Stimulated activated naive CD8-positive, alpha-beta T cell treated with anti-CD3 and anti-CD28 coated beads, Interleukin-15, amount 100 ng/mL, for 72 hours (primary cell): ENCODE measurements around the gene MAPKAP1.

Source experiments
- ATAC-seq: fragments of 150-1000 bp; cut with Tn5 transposase; 2 replicates; pipeline ENCODE4 v1.10.0; 2021; ENCODE audit warnings: mild to moderate bottlenecking, moderate library complexity
- DNase-seq, 2 donors: peaks; one replicate each; pipeline ENCODE4 v3.0.0; 2021 to 2022
- H3K27ac Mint-ChIP-seq, 2 donors: one replicate each; pipeline ENCODE4 v1.8.0; 2022; ENCODE audit warnings: mild to moderate bottlenecking in 2 of 2, mixed read lengths in 2 of 2, moderate library complexity in 2 of 2
- H3K27me3 Mint-ChIP-seq: one replicate; pipeline ENCODE4 v1.8.0; 2022; ENCODE audit warnings: mixed read lengths
- H3K4me1 Mint-ChIP-seq: one replicate; pipeline ENCODE4 v1.8.0; 2022; ENCODE audit warnings: mild to moderate bottlenecking, mixed read lengths
- H3K4me3 Mint-ChIP-seq, 2 donors: one replicate each; pipeline ENCODE4 v1.8.0; 2022; ENCODE audit warnings: mild to moderate bottlenecking in 2 of 2, mixed read lengths in 2 of 2, moderate library complexity in 1 of 2
- H3K9me3 Mint-ChIP-seq, 2 donors: one replicate each; pipeline ENCODE4 v1.8.0; 2022; ENCODE audit warnings: mixed read lengths in 2 of 2

The MAPKAP1 gene

DNA sequence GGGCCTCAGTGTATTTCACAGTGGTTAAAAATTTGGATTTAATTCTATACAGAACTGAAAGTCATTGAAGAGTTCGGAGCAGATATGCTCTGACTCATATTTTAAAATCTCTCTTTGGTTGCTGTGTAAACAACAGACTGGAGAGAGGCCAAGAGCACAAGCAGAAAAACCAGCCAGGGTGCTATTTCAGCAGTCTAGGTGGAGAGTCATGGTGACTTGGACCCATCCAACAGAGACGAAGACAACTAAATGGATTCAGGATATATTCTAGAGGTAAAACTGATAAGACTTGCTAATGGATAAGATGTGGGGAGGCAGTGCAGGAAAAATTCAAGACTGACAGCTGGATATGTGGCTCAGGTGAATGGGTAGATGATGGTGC, 168.9 kb downstream of the MAPKAP1 start:
- Mint-ChIP-seq H3K27ac (no peak overlapping the region), H3K9me3 (no peaks in the 10 kb centered on the region), H3K4me3 (no peak overlapping the region), H3K27me3 (no peaks in the 10 kb centered on the region), H3K4me1 (no peaks in the 10 kb centered on the region)
- DNase-seq (no peak), ATAC-seq (no peak)

DNA sequence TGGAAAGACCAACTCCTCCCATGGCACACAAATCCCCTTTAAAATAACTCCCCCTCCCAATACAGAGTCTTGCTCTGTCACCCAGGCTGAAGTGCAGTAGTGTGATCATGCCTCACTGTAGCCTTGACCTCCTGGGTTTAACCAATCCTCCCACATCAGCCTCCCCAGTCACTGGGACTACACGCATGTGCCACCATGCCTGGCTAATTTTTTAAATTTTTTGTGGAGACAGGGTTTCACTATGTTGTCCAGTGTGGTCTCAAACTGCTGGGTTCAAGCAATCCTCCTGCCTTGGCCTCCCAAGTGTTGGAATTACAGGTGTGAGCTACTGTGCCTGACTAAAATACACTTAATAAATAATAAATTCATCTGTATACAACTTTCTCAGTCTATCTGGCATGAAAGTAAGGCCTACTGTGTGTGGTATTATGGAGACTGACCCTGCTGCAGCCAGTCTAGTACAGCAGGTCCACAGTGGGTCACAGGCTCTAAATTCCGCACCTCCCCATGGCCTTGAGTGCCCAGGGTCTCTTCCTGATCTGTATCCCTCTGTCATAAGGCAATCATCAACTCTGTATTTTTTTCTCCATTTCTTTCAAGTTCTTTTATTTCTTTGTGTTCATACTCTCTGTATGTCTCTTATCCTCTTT, 169.4 kb downstream of the MAPKAP1 start:
- Mint-ChIP-seq H3K9me3 (no peaks in the 10 kb centered on the region), H3K27me3 (no peaks in the 10 kb centered on the region)

DNA sequence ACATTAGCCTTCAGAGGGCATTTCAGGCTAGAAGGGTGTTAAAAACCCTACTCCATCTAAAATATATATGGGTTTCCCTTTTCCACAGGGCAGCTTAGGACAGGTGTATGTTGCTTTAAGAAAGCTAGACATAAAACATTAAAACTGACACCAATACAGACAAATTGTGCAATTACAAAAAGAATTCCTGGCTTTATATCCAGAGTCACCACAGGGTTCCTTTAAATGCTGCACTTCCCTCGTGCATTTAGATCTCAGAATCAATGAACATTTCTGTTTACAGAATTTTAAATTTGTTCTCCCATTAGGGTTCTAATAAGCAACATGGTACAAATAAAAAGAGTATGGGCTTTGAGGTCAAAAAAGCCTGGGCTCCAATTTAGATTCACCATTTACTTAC, 170.2 kb downstream of the MAPKAP1 start:
- H3K27me3 Mint-ChIP-seq = no peaks in the 10 kb centered on the region
- no peak overlapping the region for H3K4me3 Mint-ChIP-seq
- no peak overlapping the region for H3K27ac Mint-ChIP-seq
- no peaks in the 10 kb centered on the region for H3K4me1 Mint-ChIP-seq
- no peak for ATAC-seq
- H3K9me3 Mint-ChIP-seq = no peaks in the 10 kb centered on the region
- DNase-seq = no peak

More for the DNA sequence above, 169.4 kb downstream of the MAPKAP1 start:
- DNase-seq = no peak
- H3K4me1 Mint-ChIP-seq = no peaks in the 10 kb centered on the region
- no peak for ATAC-seq
- H3K4me3 Mint-ChIP-seq = no peak overlapping the region
- H3K27ac Mint-ChIP-seq = peak overlapping the region in 1 of 2 donors; percentile 83

DNA sequence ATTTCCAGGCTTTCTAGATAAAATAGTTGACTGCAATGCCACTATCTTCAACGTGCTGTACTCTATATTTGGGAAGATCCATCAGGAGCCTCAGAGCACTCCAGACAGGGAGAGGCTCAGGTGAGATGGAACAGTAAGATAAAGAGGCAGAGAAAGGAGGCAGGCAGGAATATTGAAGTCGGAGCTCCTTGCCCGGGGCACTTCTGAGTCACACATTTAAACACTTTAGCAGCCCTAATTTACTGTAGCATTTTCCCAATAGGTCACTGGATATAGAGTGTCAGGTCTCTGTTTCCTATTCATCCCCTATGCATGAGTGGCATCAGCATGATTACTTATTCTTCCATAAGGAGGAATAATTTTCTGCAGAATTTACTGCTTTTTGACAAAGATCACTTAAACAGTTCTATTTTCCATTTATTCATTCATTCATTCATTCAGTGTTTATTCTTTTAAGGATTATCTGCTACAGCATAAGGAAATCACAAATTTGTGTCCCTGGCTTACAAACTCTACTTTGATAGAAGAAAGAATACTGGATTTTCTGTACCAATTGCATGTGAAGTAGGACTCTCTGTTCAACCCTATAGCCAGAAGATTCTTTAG, 170.7 kb downstream of the MAPKAP1 start:
- Mint-ChIP-seq H3K4me3 (no peak overlapping the region), H3K4me1 (peaks cover 4% of the 10 kb centered on the region), H3K9me3 (no peaks in the 10 kb centered on the region), H3K27me3 (no peaks in the 10 kb centered on the region), H3K27ac (no peak overlapping the region)
- DNase-seq (no peak), ATAC-seq (no peak)

DNA sequence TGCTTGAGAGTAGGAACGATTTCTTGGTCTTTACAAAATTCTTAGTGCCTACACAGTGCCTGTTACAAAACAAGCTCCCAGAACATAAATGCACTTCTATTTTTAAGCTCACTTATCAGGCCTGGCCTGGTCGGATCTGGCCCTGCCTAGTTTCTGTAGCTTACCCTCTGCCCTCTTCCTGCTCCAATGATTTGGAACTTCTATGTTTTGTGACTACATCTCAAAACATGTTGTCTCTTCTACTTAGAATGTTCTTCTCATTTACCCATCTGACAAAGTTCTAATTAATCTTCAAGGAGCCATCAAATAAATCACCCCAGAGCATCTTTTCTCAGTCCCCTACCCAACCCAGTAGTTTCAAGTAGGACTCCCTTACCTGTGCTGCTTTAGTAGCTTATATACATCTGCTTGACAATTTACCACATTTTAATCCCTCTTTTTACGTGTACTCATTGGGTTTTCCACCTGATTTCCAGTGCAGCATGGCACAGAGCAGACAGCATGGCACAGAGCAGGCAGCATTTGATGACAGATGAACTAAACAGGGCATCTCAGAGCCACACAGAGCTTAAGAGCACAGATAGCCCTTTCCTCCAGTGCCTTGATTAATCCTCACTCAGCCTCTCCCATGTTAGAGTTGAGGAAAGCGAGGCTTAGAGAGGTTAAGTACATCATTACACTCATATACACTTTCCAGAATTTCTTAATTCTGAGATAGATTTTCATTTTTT, 171.9 kb downstream of the MAPKAP1 start:
- Mint-ChIP-seq H3K4me1 (peaks cover 15% of the 10 kb centered on the region), H3K27me3 (no peaks in the 10 kb centered on the region), H3K4me3 (no peak overlapping the region), H3K9me3 (no peaks in the 10 kb centered on the region), H3K27ac (no peak overlapping the region)
- DNase-seq (no peak), ATAC-seq (no peak)

DNA sequence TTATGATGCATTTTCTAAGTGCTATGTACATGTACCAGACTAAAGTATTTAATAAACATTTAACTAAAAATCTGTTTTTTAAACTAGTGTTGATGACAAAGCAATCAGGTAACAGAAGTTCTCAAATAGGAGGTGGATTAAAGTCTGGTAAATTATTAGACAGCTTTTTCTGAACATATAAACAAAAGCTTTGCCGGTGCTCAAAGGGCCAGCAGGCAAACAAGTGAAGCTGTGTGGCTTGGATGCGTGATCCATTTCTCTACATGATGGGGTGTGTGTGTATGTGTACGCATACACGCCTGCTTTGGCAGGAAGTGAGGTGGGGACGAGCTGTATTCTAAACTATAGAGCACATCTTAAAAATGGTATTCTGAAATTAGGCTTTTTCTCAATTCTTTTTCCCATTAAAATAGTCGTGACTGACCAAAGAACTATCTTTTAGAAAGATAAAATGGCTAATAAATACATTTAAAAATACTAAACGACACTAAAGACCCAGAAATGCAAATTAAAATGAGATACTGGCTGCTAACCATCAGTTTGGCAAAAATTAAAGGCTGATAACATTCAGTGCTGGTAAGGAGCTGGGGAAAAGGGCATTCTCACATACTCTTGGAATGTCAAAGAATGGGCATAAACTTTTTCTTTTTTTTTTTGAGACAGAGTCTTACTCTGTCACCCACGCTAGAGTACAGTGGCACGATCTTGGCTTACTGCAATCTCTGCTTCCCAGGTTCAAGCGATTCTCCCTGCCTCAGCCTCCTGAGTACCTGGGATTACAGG, 174.0 kb downstream of the MAPKAP1 start:
- Mint-ChIP-seq H3K4me1 (peaks cover 30% of the 10 kb centered on the region), H3K27ac (no peak overlapping the region)

DNA sequence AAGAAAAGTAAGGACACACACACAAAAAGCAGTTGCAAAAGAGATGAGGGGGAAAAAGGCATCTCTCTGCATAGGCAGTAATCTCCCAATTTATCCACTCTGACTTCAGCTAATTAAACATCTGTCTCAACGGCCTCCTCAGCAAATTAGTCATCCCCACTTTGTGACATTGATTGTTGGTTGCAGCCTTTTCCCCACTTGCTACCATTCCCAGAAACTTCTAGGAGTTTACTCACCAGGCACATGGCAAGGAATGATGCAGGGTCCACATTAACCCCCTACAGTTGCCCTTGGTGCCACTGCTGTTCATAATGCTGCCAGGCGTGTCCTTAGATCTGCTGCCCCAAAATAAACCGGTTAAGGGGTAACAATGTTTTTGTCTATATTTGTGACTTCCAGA, 174.6 kb downstream of the MAPKAP1 start:
- no peak for DNase-seq
- no peak for ATAC-seq
- Mint-ChIP-seq H3K27ac (no peak overlapping the region), H3K4me3 (no peak overlapping the region), H3K9me3 (no peaks in the 10 kb centered on the region), H3K4me1 (peaks cover 36% of the 10 kb centered on the region), H3K27me3 (no peaks in the 10 kb centered on the region)

More for the DNA sequence above, 174.0 kb downstream of the MAPKAP1 start:
- DNase-seq = no peak
- no peaks in the 10 kb centered on the region for H3K27me3 Mint-ChIP-seq
- no peaks in the 10 kb centered on the region for H3K9me3 Mint-ChIP-seq
- no peak overlapping the region for H3K4me3 Mint-ChIP-seq
- no peak for ATAC-seq

DNA sequence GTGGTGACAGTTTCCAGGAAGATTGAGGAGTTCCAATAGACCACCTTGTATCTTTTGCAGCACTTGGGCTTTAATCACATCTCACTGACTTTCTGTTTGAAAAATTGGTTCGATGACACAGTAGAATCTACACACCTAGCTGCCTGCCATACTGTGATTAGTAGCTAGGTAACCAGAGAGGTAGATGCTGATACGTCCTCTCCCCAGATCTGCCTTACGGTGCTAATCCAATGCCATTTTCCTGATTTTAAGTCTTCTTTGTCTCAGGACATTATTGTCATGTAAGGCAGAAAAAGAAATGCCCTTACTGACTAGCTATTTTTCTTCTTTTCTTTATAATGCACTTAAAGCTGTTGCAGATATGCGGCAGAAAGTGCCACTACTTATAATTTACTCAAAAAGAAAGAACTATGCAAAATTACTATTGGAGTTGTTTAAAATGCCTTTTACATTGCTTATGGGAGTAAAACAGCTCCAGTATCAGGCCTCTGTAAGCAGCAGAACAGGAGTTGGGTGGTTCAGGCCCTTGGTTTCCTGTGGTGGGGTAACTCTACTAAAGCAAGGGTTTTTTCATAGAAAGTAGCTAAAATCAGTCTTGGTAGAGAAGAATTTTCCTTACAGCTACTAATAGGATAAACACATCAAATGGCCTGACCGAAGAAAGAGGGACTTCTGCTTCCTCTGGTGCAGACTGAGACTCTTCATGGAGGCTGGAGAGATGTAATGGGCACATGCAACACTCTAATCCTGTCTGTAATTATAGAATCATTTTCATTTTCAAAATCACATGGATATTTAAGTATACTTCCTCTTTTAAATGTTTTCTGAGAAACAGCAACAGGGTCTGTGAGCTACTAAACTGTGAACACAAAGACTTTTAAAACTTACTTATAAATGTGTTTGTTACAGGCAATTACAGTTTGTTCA, 177.2 kb downstream of the MAPKAP1 start:
- H3K27ac Mint-ChIP-seq = peak overlapping the region; percentile 31 to 90
- peaks cover 54% of the 10 kb centered on the region for H3K4me1 Mint-ChIP-seq
- H3K4me3 Mint-ChIP-seq = no peak overlapping the region

DNA sequence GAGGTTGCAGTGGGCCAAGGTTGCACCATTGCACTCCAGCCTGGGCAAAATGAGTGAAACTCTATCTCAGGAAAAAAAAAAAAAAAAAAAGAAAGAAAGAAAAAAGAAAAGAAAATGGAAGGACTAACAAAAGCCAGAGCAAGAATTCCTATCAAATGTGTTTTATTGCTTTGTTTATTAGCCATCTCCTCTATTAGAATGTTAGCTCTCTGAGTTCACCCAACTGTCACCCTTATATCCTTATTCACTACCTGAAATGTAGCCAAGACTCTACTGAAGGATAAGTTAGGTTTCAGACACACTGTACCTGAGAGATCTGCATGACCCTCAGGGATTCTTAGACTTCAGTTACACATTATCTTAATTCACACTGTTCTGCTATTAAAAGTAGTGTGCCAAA, 177.9 kb downstream of the MAPKAP1 start:
- Mint-ChIP-seq H3K9me3 (no peaks in the 10 kb centered on the region), H3K27me3 (no peaks in the 10 kb centered on the region), H3K27ac (no peak overlapping the region), H3K4me1 (peaks cover 58% of the 10 kb centered on the region), H3K4me3 (no peak overlapping the region)
- ATAC-seq (no peak), DNase-seq (no peak)

More for the DNA sequence above, 177.2 kb downstream of the MAPKAP1 start:
- Mint-ChIP-seq H3K9me3 (no peaks in the 10 kb centered on the region), H3K27me3 (no peaks in the 10 kb centered on the region)
- peak; percentile 49 for ATAC-seq
- no peak for DNase-seq

DNA sequence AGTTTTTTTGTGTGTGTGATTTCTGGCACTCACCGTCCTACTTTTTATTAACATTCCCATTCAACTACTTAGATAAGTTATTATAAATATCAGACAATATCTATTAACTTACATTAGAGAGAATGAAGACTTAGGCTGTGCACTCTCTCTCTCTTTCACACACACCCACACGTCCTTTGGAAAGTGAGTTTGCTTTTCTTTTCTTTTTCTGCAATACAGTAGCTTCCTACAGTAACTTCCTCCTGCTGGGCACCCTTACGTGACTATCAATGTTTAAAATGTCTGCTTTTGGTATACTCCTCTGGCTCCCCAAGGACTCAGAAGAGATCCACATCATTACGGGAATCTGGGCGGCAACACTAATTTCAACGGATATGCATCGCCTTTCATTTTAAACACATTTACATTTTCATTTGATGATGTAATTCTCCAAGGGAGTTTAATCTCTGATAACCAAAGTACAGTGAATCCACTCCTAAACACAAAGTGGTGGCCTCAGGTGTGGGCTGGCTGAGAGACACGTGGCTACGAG, 179.5 kb downstream of the MAPKAP1 start:
- Mint-ChIP-seq H3K9me3 (no peaks in the 10 kb centered on the region), H3K27me3 (no peaks in the 10 kb centered on the region), H3K4me1 (peaks cover 73% of the 10 kb centered on the region), H3K4me3 (no peak overlapping the region), H3K27ac (peak overlapping the region; percentile 7 to 10)
- ATAC-seq = no peak
- no peak for DNase-seq

DNA sequence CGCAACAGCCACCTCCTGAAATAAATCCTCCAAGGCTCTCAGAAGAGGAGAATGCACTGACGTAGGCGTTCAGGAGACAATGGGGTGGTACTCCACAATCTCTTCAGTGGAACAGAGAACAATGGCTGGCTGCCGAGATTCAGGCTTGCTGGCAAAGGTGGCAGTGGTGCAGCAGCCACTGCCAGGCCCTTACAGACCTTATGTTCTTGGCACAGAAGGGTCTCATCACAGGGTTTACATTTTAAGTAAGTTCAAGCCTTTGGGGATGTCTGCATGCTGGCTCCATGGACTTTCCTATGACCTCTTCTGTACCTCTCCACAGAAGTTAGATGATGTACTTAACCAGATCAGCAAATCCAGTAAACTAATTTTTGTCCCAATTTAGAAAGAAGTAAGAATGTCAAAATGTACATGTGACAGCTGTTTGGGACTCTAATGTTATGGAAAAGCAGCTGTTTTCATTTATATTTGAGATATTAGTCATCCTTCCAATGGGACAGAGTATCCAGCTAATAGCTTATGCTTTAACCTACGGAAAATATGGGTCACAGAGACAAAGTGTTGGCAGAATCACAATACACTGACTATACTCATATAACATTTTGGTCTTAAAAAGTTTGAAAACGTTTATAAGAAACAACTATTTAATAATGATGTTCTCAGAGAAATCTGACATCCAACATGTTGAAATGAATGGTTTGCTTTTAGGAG, 180.9 kb downstream of the MAPKAP1 start:
- no peak overlapping the region for H3K27ac Mint-ChIP-seq

DNA sequence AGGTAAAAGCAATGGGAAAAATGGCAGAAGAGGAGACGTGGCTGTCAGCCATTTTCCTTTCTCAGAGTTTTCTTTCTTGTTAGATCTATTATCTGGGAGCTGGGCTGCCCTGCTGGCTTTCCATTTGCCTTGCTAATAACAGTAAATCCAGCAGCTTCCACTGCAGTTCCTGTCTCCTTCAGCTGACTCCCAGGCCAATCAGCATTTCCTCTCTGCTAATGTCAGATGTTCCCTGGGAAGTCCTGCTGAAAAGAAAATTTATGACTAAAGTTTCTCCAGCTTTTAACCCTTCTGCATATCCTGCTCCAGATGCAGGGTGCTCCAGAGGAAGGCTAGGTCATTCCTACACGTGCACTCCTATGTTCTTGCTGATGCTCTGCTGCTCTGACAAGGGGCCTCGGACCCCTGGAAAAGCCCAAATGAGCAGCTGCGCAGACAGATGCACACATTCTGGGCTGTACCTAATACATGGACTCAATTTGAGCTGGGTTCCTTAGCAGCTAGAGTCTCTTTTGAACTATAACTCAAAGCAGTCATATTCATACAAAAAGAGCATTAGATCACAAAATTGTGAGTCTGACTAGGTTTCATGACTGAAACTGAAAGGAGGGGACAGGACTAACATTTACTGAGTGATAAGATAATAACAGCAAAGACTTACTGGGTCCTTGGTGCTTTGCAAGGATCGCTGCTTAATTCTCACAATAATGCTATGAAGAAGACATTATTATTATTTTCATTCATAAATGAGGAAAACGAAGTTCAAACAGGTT, 182.2 kb downstream of the MAPKAP1 start:
- ATAC-seq (peak; percentile 18), DNase-seq (no peak)
- Mint-ChIP-seq H3K4me1 (peaks cover 75% of the 10 kb centered on the region), H3K9me3 (no peaks in the 10 kb centered on the region), H3K27ac (peak overlapping the region; percentile 21 to 55), H3K27me3 (no peaks in the 10 kb centered on the region), H3K4me3 (no peak overlapping the region)

More for the DNA sequence above, 180.9 kb downstream of the MAPKAP1 start:
- Mint-ChIP-seq H3K9me3 (no peaks in the 10 kb centered on the region), H3K4me3 (no peak overlapping the region), H3K4me1 (peaks cover 82% of the 10 kb centered on the region), H3K27me3 (no peaks in the 10 kb centered on the region)
- DNase-seq = no peak
- no peak for ATAC-seq

DNA sequence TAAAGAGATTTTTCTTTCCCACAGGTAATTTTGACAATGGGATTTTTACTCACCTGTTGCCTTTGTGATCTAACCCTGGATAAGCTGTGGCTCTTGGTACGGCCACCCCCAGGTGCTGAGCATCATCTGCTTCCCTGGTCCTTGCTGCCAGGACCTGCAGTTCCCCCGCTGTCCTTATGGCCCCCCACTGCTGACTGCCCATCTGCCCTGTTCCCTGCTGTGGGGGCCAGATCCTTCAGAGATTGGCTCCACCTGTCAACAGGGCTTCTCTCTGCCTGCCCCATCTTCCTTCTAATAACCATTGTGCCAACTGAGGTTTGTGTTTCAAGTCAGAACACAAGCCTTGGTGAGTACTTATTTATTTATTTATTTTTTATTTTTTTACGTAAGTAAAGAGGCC, 183.3 kb downstream of the MAPKAP1 start:
- peaks cover 67% of the 10 kb centered on the region for H3K4me1 Mint-ChIP-seq
- DNase-seq (no peak), ATAC-seq (no peak)
- H3K27ac Mint-ChIP-seq = peak overlapping the region in 1 of 2 donors; percentile 44
- H3K4me3 Mint-ChIP-seq = no peak overlapping the region
- no peaks in the 10 kb centered on the region for H3K27me3 Mint-ChIP-seq
- no peaks in the 10 kb centered on the region for H3K9me3 Mint-ChIP-seq
